ENCODE measurements around the gene SMYD2.

The SMYD2 gene

GRCh38 chr1:214361636-214362035 lies 80.7 kb downstream of the SMYD2 start:
- no peak for DNase-seq (ENCODE audit: low read depth in 2 of 2)

DNA sequence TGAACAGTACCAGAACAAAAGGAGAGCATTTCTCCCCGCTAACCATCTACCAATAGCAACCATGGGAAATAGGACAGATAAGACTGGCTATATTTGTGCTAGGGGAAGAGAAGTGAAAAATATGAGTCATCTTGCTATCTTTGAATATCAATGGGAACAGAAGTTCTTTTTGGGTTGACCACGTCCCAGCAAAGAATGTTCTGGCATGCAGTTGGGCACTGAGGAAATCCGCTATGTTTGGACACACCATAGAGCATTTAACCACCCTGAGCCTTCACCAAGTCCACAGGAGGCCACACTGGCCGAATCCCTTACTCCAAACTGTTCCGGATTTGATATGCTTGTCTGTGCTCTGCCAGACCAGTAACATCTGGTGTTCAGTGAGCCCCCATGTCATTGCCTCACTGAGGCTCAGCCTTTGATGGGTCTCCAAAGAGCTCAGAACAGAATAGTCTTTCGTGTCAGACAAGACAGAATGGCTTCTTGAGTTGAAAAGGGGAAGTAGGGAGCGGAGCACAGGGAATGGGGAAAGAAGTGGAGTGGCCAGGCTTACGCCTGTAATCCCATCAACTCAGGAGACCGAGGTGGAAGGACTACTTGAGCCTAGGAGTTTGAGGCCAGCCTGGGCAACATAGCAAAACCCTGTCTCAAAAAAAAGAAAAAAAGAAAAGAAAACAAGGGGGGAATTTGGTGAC lies 81.4 kb downstream of the SMYD2 start:
- DNase-seq (ENCODE audit: low read depth in 2 of 2) = no peak

DNA sequence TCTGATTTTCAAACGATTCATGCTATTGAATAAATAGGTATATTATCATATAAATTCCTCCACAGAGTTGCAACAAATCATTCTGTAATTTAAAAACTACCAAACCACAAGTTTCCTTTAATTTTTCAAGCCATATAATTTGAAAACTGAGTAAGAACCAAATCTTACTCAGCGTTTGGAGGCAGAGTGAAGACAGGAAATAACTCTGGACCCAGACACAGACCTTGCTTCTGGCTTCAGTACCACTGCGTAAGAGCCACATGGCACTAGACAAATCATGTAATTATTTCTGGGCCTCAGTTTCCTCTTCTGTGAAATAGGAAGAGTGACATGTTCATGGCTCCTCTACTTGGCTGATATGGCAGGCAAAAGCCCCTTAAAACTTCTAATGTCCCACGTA lies 82.4 kb downstream of the SMYD2 start:
- no peak for DNase-seq (ENCODE audit: low read depth in 2 of 2)

DNA sequence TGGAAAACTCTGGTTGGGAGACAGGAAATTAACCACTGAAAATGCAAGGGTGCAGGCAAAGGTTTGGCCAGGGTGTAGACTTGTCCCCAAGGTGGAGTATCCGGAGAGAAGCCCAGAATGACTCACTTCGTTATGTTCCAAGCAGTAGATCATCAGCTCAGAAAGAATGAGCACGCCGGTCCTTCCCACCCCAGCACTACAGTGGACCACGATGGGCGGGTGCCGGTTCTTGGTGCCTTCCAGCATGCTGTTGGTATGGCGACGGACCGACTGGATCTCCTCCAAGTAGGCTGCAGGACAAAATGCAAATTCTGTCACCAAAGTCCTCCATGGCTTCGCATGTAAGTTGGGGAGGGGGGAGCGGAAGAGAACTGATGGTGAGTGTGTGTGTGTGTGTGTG lies 83.4 kb downstream of the SMYD2 start:
- DNase-seq (ENCODE audit: low read depth in 2 of 2) = no peak

- no peak for DNase-seq (ENCODE audit: low read depth in 2 of 2)
These were observed 83.9 kb downstream of the SMYD2 start for GRCh38 chr1:214364786-214365295.

DNA sequence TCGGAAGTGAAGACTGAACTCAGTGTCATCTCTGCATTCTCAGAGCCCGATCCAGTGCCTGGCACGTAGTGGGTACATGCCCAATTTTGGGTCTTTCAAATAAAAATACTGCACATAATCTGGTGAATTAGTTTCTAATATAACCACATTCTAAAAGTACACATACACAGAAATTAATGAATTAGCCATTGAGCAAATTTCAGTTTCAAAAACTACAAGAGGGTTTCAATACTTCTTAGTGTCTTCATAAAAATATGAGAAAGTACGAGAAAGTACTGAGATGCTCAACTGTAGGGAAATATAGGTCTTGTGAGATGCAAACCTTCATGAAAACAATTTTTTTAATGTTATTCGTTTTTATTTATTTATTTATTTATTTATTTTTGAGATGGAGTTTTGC lies 86.9 kb downstream of the SMYD2 start:
- no peak for DNase-seq (ENCODE audit: low read depth in 2 of 2)

GRCh38 chr1:214369364-214369763 lies 88.4 kb downstream of the SMYD2 start:
- no peak for DNase-seq (ENCODE audit: low read depth in 2 of 2)

GRCh38 chr1:214370615-214371014 lies 89.7 kb downstream of the SMYD2 start:
- no peak for DNase-seq (ENCODE audit: low read depth in 2 of 2)

DNA sequence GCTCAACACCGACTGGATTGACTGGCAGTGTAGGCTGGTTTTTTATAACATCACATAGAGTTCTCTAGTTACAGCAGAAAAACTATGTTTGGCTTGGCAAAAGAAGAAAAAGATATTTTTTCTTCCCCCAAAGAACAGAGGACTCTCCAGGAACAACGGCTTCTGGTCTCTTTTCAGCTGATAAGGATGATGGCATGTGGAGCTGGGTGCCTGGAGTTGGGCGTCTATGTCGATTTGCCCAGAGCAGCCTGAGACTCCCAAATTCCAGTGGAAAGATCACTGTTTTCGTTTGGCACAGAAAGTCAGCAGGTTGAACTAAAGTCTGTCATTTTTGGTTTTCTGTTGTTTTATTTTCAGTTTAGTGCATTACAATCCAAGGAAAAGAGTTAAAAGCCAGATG lies 91.1 kb downstream of the SMYD2 start:
- DNase-seq (ENCODE audit: low read depth in 2 of 2) = no peak

DNA sequence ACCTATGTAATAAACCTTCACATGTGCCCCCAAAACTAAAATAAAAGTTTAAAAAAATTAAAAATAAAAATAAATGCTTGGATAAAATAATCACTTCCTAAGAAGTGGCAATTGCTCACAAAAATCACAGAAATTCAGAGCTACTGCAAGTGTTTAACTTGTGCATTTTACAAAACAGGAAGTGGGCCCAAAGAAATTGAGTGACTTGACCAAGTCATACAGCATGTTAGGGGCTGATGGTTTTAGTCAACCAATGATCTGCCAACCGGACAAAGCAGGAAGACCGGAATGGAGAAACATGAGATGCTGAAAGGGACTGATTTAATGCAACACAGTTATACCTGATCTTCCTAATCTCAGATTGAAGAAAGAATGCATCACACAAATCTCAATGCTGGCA lies 96.5 kb downstream of the SMYD2 start:
- DNase-seq (ENCODE audit: low read depth in 2 of 2) = no peak

DNA sequence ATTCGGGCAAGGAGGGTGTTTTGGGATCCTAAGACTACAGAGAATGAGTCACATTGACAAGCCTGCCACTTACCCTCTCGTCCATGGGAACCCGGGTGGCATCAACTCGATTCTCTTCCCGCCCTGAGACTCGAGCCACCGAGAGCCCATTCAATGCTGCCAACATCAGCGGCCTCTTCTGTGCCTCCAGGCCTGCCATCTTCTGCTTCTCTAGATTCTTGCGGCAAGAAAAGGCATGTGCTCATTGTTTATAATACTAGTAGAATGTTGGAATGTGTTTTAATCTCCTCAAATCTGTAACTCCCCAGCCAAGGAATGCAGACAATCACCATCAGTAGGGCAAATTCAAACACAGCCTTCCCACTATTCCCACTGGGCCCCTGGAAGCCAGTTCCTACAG lies 96.9 kb downstream of the SMYD2 start:
- DNase-seq (ENCODE audit: low read depth in 2 of 2) = no peak

DNA sequence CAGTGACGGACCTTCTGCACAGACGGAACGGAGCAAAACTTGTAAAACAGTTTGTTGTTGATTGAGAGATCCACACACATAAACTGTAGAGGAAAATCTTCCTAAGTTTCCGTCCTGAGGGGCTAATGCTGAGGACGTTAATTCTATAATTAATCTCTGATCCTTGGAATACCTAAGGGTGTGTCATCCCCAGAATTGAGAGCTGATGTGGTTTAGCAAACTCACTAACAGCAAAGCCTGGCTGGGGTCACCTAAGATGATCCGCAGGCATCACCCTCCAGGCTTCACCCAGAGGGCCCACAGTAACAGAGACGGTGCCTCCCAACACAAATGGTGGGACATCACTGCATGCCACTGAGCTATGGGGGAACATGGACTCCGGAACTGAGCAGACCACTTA lies 97.5 kb downstream of the SMYD2 start:
- no peak for DNase-seq (ENCODE audit: low read depth in 2 of 2)

DNA sequence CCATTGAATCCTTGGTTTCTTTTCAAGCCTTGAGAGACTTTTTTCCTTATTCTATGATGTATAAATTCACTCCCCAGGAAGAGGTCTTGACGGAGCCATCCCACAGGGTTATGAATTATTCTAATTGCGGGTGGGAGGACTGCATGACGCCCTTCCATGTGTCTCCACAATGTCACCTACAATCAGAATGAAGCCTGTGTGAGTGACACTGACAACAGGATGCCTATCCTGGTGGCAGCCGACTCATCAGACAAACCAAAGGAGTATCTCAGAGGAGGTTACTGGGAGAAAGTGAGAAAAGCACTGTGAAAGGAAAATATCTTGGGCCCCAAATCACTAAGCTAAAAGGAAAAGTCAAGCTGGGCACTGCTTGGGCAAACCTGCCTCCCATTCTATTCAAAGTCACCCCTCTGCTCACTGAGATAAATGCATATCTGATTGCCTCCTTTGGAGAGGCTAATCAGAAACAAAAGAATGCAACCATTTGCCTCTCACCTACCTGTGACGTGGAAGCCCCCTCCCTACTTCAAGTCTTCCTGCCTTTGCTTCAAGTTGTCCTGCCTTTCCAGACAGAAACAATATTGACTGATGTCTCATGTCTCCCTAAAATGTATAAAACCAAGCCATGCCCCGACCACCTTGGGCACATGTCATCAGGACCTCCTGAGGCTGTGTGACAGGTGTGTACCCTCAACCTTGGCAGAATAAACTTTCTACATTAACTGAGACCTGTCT lies 98.4 kb downstream of the SMYD2 start:
- no peak for DNase-seq (ENCODE audit: low read depth in 2 of 2)

GRCh38 chr1:214380396-214380795 lies 99.4 kb downstream of the SMYD2 start:
- no peak for DNase-seq (ENCODE audit: low read depth in 2 of 2)

GRCh38 chr1:214380986-214381695 lies 100.2 kb downstream of the SMYD2 start:
- no peak for DNase-seq (ENCODE audit: low read depth in 2 of 2)

DNA sequence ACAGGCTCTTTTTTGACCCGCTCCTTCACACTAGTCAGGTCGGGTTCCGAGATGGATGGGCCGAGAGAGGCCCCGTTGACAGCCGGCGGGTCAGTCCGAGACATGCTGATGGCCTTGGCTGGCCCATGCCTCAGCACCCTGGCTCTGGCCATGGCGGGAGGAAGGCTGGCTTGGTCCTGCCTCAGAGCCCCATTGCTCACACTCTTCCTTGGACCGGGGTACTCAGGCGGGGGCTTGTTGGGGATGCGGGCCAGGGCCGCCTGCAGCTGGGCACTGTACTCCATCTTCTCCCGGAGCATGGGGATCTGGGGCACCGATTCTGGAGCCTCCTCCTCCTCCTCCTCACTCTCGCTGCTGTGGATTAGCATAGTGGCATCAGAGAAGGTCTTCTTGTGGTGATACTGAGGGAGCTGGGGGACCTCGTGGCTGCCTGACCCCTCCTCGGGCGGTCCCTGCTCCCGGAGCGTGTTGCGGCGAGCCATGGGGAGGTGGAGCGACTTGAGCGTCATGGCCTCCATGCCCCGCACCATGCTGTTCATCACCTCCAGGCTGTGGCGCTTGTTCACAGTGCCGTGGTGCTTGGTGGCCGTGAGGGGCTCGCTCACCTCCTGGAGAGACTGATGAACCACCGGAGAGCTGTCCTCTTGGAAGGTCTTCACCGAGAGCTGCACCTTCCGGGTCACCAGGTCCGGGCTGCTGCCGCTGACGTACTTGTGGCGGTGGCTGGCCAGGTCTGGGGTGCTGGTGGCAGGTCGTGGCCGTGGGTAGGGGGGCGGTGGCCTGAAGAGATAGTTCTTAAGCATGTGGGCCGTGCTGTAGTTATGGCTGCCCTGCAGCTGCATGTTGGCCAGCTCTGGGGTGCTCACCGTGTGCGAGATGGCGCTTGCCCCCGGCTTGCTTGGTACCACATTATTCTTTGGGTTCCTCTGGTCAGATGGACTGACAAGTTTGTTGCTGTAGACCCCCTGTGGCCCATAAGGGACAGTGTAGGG lies 102.7 kb downstream of the SMYD2 start:
- DNase-seq (ENCODE audit: low read depth in 2 of 2) = no peak

DNA sequence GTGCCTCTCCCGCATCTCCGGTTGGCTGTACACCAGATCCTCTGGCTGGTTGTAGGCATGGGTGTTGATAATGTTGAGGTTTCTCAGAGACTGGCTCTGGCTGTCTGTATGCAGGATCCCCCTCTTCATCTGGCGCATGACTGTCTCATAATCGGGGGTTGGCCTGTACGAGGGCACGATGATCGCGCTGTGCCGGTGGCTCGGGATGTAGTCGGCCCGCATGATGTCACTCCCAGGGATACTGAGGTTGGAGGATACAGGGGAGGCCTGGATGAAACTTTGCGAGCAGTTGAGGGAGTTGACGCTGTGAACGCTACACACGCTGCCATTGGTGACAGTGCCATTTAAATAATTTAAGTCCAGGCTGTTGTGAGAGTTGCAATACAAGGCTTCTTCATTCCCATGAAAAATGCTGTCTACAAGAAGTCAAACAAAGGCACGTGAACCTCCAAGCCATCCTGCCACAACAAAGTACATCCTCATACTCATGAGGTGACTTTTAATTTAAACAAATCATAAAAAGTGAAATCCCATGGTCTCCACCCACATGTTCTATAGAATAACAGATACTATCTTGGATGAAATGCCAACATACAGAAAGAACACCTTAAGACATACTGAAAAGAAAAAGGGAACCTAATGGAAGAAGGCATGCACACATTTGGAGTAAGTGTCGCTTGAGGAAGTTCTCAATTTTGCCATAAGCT lies 103.6 kb downstream of the SMYD2 start:
- no peak for DNase-seq (ENCODE audit: low read depth in 2 of 2)

DNA sequence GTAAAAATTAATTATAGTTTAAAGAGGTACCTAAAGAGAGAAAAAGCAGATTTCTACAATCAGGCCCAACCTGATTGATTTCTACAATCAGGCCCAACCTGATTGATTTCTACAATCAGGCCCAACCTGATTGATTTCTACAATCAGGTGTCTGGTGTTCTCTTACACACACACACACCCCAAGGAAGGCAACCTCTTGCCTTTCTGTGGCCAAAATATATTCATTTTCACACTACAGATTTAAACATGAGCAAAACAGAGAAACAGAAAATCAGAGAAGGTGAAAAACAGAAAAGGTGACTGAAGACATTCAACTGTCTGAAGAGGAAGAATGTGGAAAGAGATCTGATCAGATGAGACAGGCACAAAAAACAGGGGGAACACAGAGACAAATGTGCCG lies 104.5 kb downstream of the SMYD2 start:
- no peak for DNase-seq (ENCODE audit: low read depth in 2 of 2)

DNA sequence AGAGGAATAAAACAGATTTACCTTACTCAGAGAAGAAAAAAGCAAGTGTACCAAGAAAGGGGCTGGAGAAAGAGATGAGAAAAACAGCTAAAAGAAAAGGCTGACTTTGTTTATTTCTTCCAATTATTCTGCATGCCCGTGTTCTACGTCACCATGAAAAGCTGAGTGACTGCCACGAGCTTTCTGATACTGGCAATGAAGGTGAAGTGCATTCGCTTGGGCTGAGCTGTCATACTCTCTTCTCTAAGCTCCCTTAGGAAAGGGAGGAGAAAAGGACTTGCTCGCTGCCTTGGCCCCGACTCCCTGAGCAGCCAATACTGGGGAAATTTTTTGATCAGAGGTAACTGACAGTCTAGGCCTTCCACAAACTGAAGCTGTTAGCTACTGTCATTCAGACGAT lies 105.4 kb downstream of the SMYD2 start:
- DNase-seq (ENCODE audit: low read depth in 2 of 2) = no peak
